ENCODE measurements around the gene SIRPB2.

SIRPB2 gene

GRCh38 chr20:1469925-1470571, 21.2 kb downstream of the SIRPB2 start:
- DNase-seq: peak; percentile 39

- DNase-seq: no peak
These were observed 21.8 kb downstream of the SIRPB2 start for GRCh38 chr20:1469306-1469905.

- DNase-seq: no peak
These were observed 23.0 kb downstream of the SIRPB2 start for GRCh38 chr20:1468117-1468624.

- no peak for DNase-seq
These were observed 23.7 kb downstream of the SIRPB2 start for GRCh38 chr20:1467355-1468116.

GRCh38 chr20:1467082-1467354, 24.2 kb downstream of the SIRPB2 start:
- no peak for DNase-seq

- DNase-seq: peak; percentile 96
These were observed 24.8 kb downstream of the SIRPB2 start, which contains the start of gene NSFL1C for GRCh38 chr20:1466211-1467081. Gene NSFL1C, minus strand, starts transcription at chr20:1466849. Its CDS starts 25 bp downstream, at chr20:1466824.

GRCh38 chr20:1465470-1466210, 25.6 kb downstream of the SIRPB2 start:
- DNase-seq: no peak

- DNase-seq: no peak
These were observed 27.1 kb downstream of the SIRPB2 start for GRCh38 chr20:1463971-1464570.

- no peak for DNase-seq
These were observed 28.4 kb downstream of the SIRPB2 start for GRCh38 chr20:1462834-1463233.

- DNase-seq: no peak
These were observed 29.2 kb downstream of the SIRPB2 start for GRCh38 chr20:1462001-1462400.

- no peak for DNase-seq
These were observed 30.9 kb downstream of the SIRPB2 start for GRCh38 chr20:1460275-1460674.

GRCh38 chr20:1457992-1458391, 33.2 kb downstream of the SIRPB2 start:
- DNase-seq: no peak

- DNase-seq: no peak
These were observed 34.9 kb downstream of the SIRPB2 start for GRCh38 chr20:1456300-1456699.

GRCh38 chr20:1450926-1451491, 40.2 kb downstream of the SIRPB2 start:
- DNase-seq: no peak

- no peak for DNase-seq
These were observed 41.9 kb downstream of the SIRPB2 start for GRCh38 chr20:1449370-1449769.

- no peak for DNase-seq
These were observed 43.1 kb downstream of the SIRPB2 start for GRCh38 chr20:1448081-1448620.

GRCh38 chr20:1446536-1446935, 44.7 kb downstream of the SIRPB2 start:
- no peak for DNase-seq

GRCh38 chr20:1443085-1443484, 48.1 kb downstream of the SIRPB2 start:
- DNase-seq: no peak

GRCh38 chr20:1442304-1442703, 48.9 kb downstream of the SIRPB2 start:
- DNase-seq: no peak

- no peak for DNase-seq
These were observed 50.1 kb downstream of the SIRPB2 start for GRCh38 chr20:1441133-1441532.

GRCh38 chr20:1440024-1440423, 51.2 kb downstream of the SIRPB2 start:
- DNase-seq: no peak
